HCT116 (cell line): Measurements from ENCODE around the gene MFN1. TPM values are rescaled to one million over a fixed set of nuclear protein-coding genes. Genes with fewer than 3 reads are reported as not detected.

Experiments used
- ATAC-seq: fragments of 200-7000 bp; cut with Tn5 transposase; 2 replicates; pipeline ENCODE4 v1.9.1; 2020; ENCODE audit warnings: mild to moderate bottlenecking, moderate library complexity
- BruUV-seq: library from RNA; stranded (reverse); fragments of 400-500 nt; replicated peaks from 2 replicates; lab custom pipeline; 2021; lab: Mats Ljungman, UMichigan
- CTCF ChIA-PET: fragments of 300-600 bp; sonication (Branson Sonifier 250); formaldehyde crosslinking; loops from one replicate; lab custom pipeline; 2021; ENCODE audit warnings: antibody characterized with exemption; lab: Charles Lee
- POLR2A ChIA-PET: fragments of 300-600, 350-600 bp; sonication (Branson Sonifier 250); formaldehyde crosslinking; loops from one replicate; lab custom pipeline; 2021; ENCODE audit warnings: antibody characterized with exemption; lab: Charles Lee
- RAD21 ChIA-PET, 2 experiments: fragments of 300-600 bp; sonication (Branson Sonifier 250); formaldehyde crosslinking; loops; one replicate each; lab custom pipeline; 2023; ENCODE audit warnings: low total read pairs in 2 of 2; ENCODE audit not compliant: uncharacterized antibody in 2 of 2, unreplicated experiment in 2 of 2, low non-redundant PET in 1 of 2; lab: Charles Lee
- DNase-seq: peaks from one replicate; pipeline ENCODE4 v3.0.0-alpha.2; 2010; ENCODE audit warnings: low read depth, low spot score
- H2AFZ ChIP-seq: fragments of 200-600 bp; shearing (Covaris generic), sonication (generic); 2 replicates; pipeline ENCODE4 v1.6.1; 2017; ENCODE audit warnings: low read depth, mixed run types, mixed read lengths, antibody characterized with exemption, low read length; ENCODE audit not compliant: poor library complexity, severe bottlenecking
- H3K27ac ChIP-seq: 2 replicates; pipeline ENCODE4 v1.5.1; 2012; ENCODE audit warnings: low read depth, low read length
- H3K27me3 ChIP-seq: fragments of 200-600 bp; sonication (generic); 2 replicates; pipeline ENCODE4 v1.6.1; 2016; ENCODE audit warnings: mixed run types, low read length, mixed read lengths; ENCODE audit not compliant: insufficient read depth
- H3K36me3 ChIP-seq, 2 experiments: fragments of 200-500 bp in 1 of 2; fragments of 200-600 bp in 1 of 2; sonication (Bioruptor generic) in 1 of 2; sonication (generic) in 1 of 2; 2 replicates each; pipeline versions ENCODE4 v1.5.1 to v1.6.1; 2014 to 2016; ENCODE audit warnings: low read length in 2 of 2, inconsistent platforms in 1 of 2, mixed read lengths in 1 of 2, mixed run types in 1 of 2; ENCODE audit not compliant: insufficient read depth in 2 of 2, control insufficient read depth in 1 of 2
- H3K4me1 ChIP-seq, 2 experiments: fragments of 200-600 bp in 1 of 2; sonication (generic) in 1 of 2; 2 replicates each; pipeline versions ENCODE4 v1.5.1 to v1.6.1; 2012 to 2017; ENCODE audit warnings: low read length in 2 of 2, inconsistent platforms in 1 of 2, mild to moderate bottlenecking in 1 of 2, mixed read lengths in 1 of 2, mixed run types in 1 of 2, moderate library complexity in 1 of 2; ENCODE audit not compliant: insufficient read depth in 2 of 2, control insufficient read depth in 1 of 2
- H3K4me2 ChIP-seq: fragments of 200-600 bp; sonication (generic); 2 replicates; pipeline ENCODE4 v1.6.1; 2017; ENCODE audit warnings: mixed run types, low read length, mixed read lengths
- H3K4me3 ChIP-seq, 2 experiments: fragments of 200-600 bp in 1 of 2; sonication (generic) in 1 of 2; replicated peaks in 1 of 2; 2 replicates each; pipeline ENCODE4 v1.5.1; 2011 to 2016; ENCODE audit warnings: low read length in 2 of 2, control low read depth in 1 of 2, low read depth in 1 of 2, mild to moderate bottlenecking in 1 of 2, mixed read lengths in 1 of 2, mixed run types in 1 of 2
- H3K79me2 ChIP-seq: fragments of 200-600 bp; sonication (generic); 2 replicates; pipeline ENCODE4 v1.6.1; 2017; ENCODE audit warnings: mild to moderate bottlenecking, mixed run types, low read length, moderate library complexity, mixed read lengths; ENCODE audit not compliant: insufficient read depth
- H3K9ac ChIP-seq: fragments of 200-600 bp; sonication (generic); 2 replicates; pipeline ENCODE4 v1.6.1; 2016; ENCODE audit warnings: low read length, mixed read lengths
- H3K9me2 ChIP-seq: fragments of 200-600 bp; sonication (generic), shearing (Covaris generic); 2 replicates; pipeline ENCODE4 v1.6.1; 2017; ENCODE audit warnings: mixed run types, mild to moderate bottlenecking, moderate library complexity; ENCODE audit not compliant: insufficient read depth
- H3K9me3 ChIP-seq, 2 experiments: fragments of 200-500 bp in 1 of 2; fragments of 200-600 bp in 1 of 2; sonication (Bioruptor generic) in 1 of 2; sonication (generic) in 1 of 2; 2 replicates each; pipeline ENCODE4 v1.6.1; 2014 to 2017; ENCODE audit warnings: low read length in 2 of 2, mixed read lengths in 2 of 2, inconsistent platforms in 1 of 2, low read depth in 1 of 2, mild to moderate bottlenecking in 1 of 2, mixed run types in 1 of 2, moderate library complexity in 1 of 2; ENCODE audit not compliant: control insufficient read depth in 1 of 2, insufficient read depth in 1 of 2
- H4K20me1 ChIP-seq: fragments of 200-600 bp; sonication (generic), shearing (Covaris generic); 2 replicates; pipeline ENCODE4 v1.6.1; 2017; ENCODE audit warnings: mixed run types, mild to moderate bottlenecking, moderate library complexity; ENCODE audit not compliant: insufficient read depth
- CEBPB ChIP-seq: IDR thresholded peaks from 2 replicates; pipeline ENCODE4 v1.6.1; 2012; ENCODE audit warnings: low read depth
- ELF1 ChIP-seq: IDR thresholded peaks from 2 replicates; pipeline ENCODE4 v1.6.1; 2012; ENCODE audit warnings: low read depth, borderline replicate concordance
- EZH2phosphoT487 ChIP-seq: fragments of 200-600 bp; IDR thresholded peaks from 2 replicates; pipeline ENCODE4 v1.6.1; 2018; ENCODE audit warnings: antibody characterized with exemption, borderline replicate concordance
- FOSL1 ChIP-seq: IDR thresholded peaks from 2 replicates; pipeline ENCODE4 v1.6.1; 2012; ENCODE audit warnings: low read depth
- POLR2A ChIP-seq: IDR thresholded peaks from 2 replicates; pipeline ENCODE4 v1.7.0; 2011; ENCODE audit warnings: borderline replicate concordance; ENCODE audit not compliant: insufficient read depth, insufficient read length; ENCODE audit errors: extremely low read depth
- SIN3A ChIP-seq: IDR thresholded peaks from 2 replicates; pipeline ENCODE4 v1.6.1; 2012; ENCODE audit warnings: low read depth
- SP1 ChIP-seq: IDR thresholded peaks from 2 replicates; pipeline ENCODE4 v1.6.1; 2012; ENCODE audit warnings: low read depth
- SRF ChIP-seq: IDR thresholded peaks from 2 replicates; pipeline ENCODE4 v1.6.1; 2012; ENCODE audit warnings: low read depth
- YY1 ChIP-seq: IDR thresholded peaks from 2 replicates; pipeline ENCODE4 v1.6.1; 2011; ENCODE audit warnings: low read length, low read depth, moderate library complexity, mild to moderate bottlenecking; ENCODE audit not compliant: insufficient replicate concordance; ENCODE audit errors: extremely low read depth
- ZFX ChIP-seq: fragments of 450-650 bp; IDR thresholded peaks from 2 replicates; pipeline ENCODE4 v1.6.1; 2017
- intact Hi-C: fragments of 100-400 bp; cut with micrococcal nuclease; formaldehyde crosslinking; loops from 2 replicates; pipeline ENCODE4 v1.10.0; 2022
- total RNA-seq: library from RNA; stranded (reverse); gene quantifications from one replicate; pipeline ENCODE4 v1.2.1, GENCODE V29; 2021; ENCODE audit not compliant: unreplicated experiment
- TF ChIP-seq, protein P1 (sequence below): IDR thresholded peaks from 2 replicates; pipeline ENCODE4 v1.6.1; 2012
- TF ChIP-seq, protein P2 (sequence below): IDR thresholded peaks from 2 replicates; pipeline ENCODE4 v1.6.1; 2011; ENCODE audit warnings: mild to moderate bottlenecking, low read length, moderate library complexity; ENCODE audit not compliant: insufficient replicate concordance; ENCODE audit errors: extremely low read depth
- TF ChIP-seq, protein P3 (sequence below): IDR thresholded peaks from 2 replicates; pipeline ENCODE4 v1.6.1; 2012
- TF ChIP-seq, protein P4 (sequence below), 3 experiments: fragments of 200-600 bp in 1 of 3; sonication (generic) in 1 of 3; IDR thresholded peaks in 2 of 3; conservative IDR thresholded peaks in 1 of 3; 2 replicates each; pipeline ENCODE4 v1.5.1; 2012 to 2017; ENCODE audit warnings: low read depth in 2 of 3, low read length in 2 of 3, antibody characterized with exemption in 1 of 3, borderline replicate concordance in 1 of 3, control low read depth in 1 of 3, mild to moderate bottlenecking in 1 of 3, mixed read lengths in 1 of 3, mixed run types in 1 of 3, moderate library complexity in 1 of 3; ENCODE audit not compliant: insufficient read depth in 1 of 3

The MFN1 gene
- total RNA-seq, 1 experiment from 2014 or later, result 54.6 TPM

DNA sequence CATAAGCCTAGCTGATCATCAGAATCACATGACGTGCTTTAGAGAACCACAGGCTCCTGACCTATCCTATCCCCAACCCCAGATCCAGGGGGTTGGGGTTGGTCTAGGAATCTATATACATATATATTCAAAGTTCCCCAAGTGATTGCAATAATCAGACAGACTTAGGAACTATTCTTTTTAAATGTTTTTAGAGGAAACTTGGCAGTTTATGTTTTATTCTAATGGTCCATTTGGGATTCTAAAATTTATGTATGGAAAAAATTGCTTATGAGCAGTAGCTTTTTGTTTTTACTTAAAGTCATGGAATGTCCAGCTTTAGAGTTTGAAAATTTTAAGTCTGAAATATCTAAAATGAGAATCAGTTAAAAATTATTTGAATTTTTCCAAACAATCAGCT lies 22.1 kb downstream of the MFN1 start:
- no peak for DNase-seq
- Histone ChIP-seq H3K4me2 (no peak overlapping the region), H3K27ac (no peak overlapping the region), H3K4me3 (no peak overlapping the region), H3K9me3 (no peaks in the 10 kb centered on the region), H3K79me2 (no peaks in the 10 kb centered on the region), H3K9me2 (no peaks in the 10 kb centered on the region), H3K4me1 (no peaks in the 10 kb centered on the region), H3K27me3 (no peaks in the 10 kb centered on the region), H3K36me3 (peaks cover 2 to 19% of the 10 kb centered on the region in 2 experiments; a peak in 3 of 4 replicates), H4K20me1 (no peaks in the 10 kb centered on the region), H3K9ac (no peak overlapping the region), H2AFZ (no peak overlapping the region)
- TF ChIP-seq CEBPB, result no peak
- no peak for TF ChIP-seq SRF
- TF ChIP-seq, protein P1, sequence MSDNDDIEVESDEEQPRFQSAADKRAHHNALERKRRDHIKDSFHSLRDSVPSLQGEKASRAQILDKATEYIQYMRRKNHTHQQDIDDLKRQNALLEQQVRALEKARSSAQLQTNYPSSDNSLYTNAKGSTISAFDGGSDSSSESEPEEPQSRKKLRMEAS, result no peak
- TF ChIP-seq ELF1, result no peak
- no peak for TF ChIP-seq SP1
- TF ChIP-seq, protein P2, sequence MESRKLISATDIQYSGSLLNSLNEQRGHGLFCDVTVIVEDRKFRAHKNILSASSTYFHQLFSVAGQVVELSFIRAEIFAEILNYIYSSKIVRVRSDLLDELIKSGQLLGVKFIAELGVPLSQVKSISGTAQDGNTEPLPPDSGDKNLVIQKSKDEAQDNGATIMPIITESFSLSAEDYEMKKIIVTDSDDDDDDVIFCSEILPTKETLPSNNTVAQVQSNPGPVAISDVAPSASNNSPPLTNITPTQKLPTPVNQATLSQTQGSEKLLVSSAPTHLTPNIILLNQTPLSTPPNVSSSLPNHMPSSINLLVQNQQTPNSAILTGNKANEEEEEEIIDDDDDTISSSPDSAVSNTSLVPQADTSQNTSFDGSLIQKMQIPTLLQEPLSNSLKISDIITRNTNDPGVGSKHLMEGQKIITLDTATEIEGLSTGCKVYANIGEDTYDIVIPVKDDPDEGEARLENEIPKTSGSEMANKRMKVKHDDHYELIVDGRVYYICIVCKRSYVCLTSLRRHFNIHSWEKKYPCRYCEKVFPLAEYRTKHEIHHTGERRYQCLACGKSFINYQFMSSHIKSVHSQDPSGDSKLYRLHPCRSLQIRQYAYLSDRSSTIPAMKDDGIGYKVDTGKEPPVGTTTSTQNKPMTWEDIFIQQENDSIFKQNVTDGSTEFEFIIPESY, result no peak
- TF ChIP-seq, protein P3, sequence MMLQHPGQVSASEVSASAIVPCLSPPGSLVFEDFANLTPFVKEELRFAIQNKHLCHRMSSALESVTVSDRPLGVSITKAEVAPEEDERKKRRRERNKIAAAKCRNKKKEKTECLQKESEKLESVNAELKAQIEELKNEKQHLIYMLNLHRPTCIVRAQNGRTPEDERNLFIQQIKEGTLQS, result no peak
- no peak for TF ChIP-seq FOSL1
- TF ChIP-seq, protein P4, sequence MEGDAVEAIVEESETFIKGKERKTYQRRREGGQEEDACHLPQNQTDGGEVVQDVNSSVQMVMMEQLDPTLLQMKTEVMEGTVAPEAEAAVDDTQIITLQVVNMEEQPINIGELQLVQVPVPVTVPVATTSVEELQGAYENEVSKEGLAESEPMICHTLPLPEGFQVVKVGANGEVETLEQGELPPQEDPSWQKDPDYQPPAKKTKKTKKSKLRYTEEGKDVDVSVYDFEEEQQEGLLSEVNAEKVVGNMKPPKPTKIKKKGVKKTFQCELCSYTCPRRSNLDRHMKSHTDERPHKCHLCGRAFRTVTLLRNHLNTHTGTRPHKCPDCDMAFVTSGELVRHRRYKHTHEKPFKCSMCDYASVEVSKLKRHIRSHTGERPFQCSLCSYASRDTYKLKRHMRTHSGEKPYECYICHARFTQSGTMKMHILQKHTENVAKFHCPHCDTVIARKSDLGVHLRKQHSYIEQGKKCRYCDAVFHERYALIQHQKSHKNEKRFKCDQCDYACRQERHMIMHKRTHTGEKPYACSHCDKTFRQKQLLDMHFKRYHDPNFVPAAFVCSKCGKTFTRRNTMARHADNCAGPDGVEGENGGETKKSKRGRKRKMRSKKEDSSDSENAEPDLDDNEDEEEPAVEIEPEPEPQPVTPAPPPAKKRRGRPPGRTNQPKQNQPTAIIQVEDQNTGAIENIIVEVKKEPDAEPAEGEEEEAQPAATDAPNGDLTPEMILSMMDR (IDR thresholded peaks at IDR 0.05 in 2 of 3, conservative IDR thresholded peaks at IDR 0.05 in 1 of 3; ENCODE audit: borderline replicate concordance in 1 of 3, insufficient read depth in 1 of 3, low read depth in 2 of 3, low read length in 2 of 3), result no peak
- TF ChIP-seq SIN3A, result no peak
- no peak for TF ChIP-seq ZFX
- no peak for TF ChIP-seq YY1
- TF ChIP-seq POLR2A, result no peak
- TF ChIP-seq EZH2phosphoT487, result no peak
- POLR2A ChIA-PET, result no interaction called here
- no peak for ATAC-seq
- RAD21 ChIA-PET, result no interaction called here
- BruUV-seq, result no TSS peak
- intact Hi-C loops, result no loop called here
- CTCF ChIA-PET, result no interaction called here
